Glomerular visceral epithelial cell (primary cell): Measurements from ENCODE around the gene ANKRD31.
"Not testable (repeated sequence)": the region's sequence is repeated elsewhere in the genome, so short reads cannot be mapped to it uniquely, and the experiment has no call there.

ENCODE experiments used
- DNase-seq: peaks from one replicate; pipeline ENCODE4 v3.0.0-alpha.2; 2016; ENCODE audit errors: extremely low spot score

The ANKRD31 gene

GRCh38 chr5:75152860-75153259 lies 83.8 kb downstream of the ANKRD31 start:
- DNase-seq = peak; percentile 2

DNA sequence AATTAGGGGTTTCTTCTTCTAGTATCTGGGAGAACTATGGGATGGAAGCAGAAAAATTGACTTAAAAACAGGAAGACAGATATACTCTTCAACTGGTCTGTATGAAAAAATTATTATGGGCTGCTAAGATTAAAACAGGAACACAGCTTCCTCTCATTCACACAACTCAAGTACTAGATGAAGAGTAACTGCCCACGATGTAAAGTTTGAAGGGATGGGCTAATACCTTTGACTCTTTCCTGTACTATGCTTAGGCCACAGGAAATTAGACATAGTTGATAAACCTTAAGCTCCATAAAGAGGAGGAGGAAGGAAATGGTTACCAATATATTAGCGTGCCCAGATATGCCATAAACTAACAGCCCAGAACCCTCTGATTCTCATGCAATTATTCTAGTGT lies 88.6 kb downstream of the ANKRD31 start:
- no peak for DNase-seq

DNA sequence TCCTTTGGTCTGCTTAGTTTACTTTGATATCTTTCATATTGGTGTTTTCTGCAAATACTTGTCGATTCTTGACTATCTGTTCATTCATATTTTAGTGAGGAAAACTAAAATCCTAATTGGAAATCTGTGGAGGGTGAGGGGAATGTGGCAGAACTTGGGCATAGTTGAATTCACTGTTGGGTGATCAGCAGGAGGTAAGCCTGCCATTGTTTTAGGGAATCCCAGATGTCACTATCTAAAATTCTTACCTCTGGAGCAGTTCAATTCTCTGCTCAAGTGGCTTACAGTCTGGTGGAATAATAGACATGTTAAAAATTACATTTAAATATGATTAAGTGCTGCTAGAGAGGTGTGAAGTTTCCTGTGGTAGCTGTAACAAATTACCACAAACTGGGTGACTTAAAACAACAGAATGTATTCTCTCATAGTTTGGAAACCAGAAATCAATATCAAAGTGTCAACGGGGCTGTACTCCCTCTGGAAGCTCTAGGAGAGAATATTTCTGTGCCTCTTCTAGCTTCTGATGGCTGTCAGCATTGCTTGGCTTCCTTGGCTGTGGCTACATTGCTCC lies 94.0 kb downstream of the ANKRD31 start:
- no peak for DNase-seq

GRCh38 chr5:75140277-75140676 lies 96.4 kb downstream of the ANKRD31 start:
- no peak for DNase-seq

- no peak for DNase-seq
These were observed 98.0 kb downstream of the ANKRD31 start for GRCh38 chr5:75138689-75139088.

DNA sequence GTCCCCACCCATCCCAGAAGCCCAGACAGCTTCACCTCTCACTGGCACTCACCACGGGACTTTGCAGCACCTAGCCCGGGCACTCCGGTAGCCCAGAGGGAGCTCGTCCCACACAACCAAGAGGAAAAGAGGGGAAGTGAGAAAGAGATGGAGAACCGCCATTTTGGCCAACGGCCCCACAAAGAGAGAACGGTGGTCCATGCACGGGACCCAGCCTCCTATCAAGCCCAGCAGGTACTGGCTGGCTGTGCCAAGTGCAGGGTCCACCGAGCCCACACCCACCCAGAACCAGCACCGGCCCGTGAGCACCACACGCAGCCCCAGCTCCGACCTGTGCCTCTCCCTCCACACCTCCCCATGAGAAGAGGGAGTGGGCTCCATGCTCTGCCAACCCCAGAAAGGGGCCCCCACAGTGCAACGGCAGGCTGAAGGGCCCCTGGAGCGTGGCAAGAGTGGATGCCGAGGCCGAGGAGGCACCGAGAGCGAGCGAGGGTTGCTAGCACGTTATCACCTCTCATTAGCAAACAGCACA lies 105.8 kb downstream of the ANKRD31 start:
- no peak for DNase-seq

GRCh38 chr5:75116856-75117255 lies 119.8 kb downstream of the ANKRD31 start:
- DNase-seq = no peak

GRCh38 chr5:75114311-75114710 lies 122.4 kb downstream of the ANKRD31 start:
- not testable (repeated sequence) for DNase-seq

- DNase-seq = no peak
These were observed 123.1 kb downstream of the ANKRD31 start for GRCh38 chr5:75113354-75114113.

GRCh38 chr5:75108931-75109596 lies 127.6 kb downstream of the ANKRD31 start:
- no peak for DNase-seq

- DNase-seq = no peak
These were observed 128.2 kb downstream of the ANKRD31 start for GRCh38 chr5:75108515-75108914.

DNA sequence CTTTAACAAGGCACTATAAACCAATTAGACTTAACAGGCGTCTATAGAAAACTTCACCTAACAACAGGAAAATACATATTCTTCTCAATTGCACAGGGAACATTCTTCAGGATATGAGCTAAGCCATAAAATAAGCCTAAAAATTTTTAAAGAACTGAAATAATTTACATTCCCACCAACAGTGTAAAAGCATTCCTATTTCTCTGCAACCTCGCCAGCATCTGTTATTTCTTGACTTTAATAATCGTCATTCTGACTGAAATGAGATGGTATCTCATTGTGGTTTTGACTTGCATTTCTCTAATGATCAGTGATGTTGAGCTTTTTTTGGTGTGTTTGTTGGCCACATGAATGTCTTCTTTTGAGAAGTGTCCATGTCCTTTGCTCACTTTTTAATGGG lies 140.7 kb downstream of the ANKRD31 start:
- not testable (repeated sequence) for DNase-seq

- peak; percentile 18 for DNase-seq
These were observed 145.1 kb downstream of the ANKRD31 start for GRCh38 chr5:75091597-75091996.

DNA sequence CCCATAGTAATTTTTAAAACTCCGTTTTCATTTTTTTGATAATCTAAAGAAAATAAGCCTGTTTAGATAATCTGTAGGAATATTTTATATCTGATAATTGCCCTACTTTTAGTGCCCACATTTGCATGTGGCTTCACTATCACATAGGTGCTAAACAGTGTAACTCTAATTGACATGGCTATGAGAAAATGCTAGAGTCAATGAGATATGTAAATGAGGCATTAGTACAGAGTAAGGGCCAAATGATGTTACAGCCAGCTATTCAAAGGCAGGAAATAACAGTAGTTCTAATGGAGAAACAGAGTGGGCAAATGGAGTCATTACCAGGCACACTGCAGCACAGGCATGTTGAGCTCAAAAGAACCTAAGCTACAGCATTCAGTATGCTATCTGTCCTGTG lies 147.0 kb downstream of the ANKRD31 start:
- no peak for DNase-seq

GRCh38 chr5:75089137-75089536 lies 147.5 kb downstream of the ANKRD31 start:
- DNase-seq = peak; percentile 52

- no peak for DNase-seq
These were observed 148.0 kb downstream of the ANKRD31 start for GRCh38 chr5:75088648-75089047.

DNA sequence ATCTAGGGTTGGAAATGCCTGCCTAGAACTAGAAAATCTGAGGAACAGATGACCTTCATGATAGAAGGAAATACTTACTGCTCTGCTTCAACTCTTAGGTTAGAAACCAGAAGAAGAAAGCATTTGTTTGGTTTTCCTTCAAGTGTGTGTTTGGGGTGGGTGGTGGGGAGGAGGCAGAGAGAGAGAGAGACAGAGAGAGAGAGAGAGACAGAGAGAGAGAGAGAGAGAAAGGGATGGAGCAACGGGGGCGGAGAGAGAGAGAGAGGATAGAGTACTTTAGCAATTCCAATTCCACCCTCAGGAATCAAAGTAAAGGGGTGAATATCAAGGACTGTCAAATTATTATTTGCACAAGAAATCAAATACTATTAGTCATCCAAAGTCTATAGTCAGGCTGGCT lies 155.2 kb downstream of the ANKRD31 start:
- DNase-seq = no peak

DNA sequence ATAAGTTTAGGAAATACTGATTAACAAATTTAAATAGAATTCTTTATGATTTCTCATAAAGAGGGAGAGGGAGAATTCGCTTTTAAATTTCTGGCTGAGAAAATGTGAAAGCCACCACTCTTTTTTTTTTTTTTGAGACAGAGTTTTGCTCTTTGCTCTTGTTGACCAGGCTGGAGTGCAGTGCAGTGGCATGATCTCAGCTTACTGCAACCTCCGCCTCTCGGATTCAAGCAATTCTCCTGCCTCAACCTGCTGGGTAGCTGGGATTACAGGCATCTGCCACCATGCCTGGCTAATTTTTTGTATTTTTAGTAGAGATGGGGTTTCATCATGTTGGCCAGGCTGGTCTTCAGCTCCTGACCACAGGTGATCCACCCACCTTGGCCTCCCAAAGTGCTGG lies 157.3 kb downstream of the ANKRD31 start:
- DNase-seq = not testable (repeated sequence)

GRCh38 chr5:75078027-75078426 lies 158.7 kb downstream of the ANKRD31 start:
- DNase-seq = no peak

GRCh38 chr5:75072061-75072460 lies 164.6 kb downstream of the ANKRD31 start:
- no peak for DNase-seq

DNA sequence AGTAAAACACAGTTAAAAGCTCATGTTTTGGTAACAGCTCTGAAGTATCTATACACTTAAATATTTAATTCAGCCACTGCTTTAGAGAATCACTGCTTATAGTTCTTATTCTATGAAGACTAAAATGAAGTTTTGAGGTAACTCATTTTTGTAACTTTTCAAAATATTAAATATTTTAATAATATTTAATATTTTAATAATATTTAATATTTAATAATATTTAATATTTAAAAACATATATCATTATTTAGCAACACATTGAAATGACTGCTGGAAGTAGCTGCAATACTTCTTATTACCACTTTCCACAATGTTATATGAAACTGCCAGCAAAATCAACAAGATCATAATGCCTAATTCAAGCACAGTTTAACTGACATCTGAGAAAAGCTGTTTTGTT lies 165.6 kb downstream of the ANKRD31 start:
- DNase-seq = no peak

DNA sequence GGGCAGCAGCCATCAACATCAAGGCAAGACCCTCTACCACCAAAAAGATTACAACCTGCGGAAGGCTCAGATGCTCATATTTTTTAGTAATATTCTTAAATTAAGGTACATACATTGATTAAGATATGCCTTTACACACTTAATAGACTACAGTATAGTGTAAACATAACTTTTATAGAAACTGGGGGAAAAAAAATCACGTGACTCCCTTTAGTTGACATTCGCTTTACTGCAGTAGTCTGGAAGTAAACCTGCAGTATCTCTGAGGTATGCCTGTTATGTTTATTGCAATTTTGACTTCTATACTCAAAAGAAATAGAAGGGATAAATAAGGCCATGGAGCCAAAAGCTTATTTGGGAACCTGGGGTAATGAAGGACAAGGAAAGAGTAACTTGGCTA lies 169.2 kb downstream of the ANKRD31 start:
- DNase-seq = no peak
